HG03460 (cell line): ENCODE data around the gene IRF2.
A peak's percentile ranks its signal among the peaks of the same experiment; 100 is the strongest.
"Not testable (repeated sequence)": the region's sequence is repeated elsewhere in the genome, so short reads cannot be mapped to it uniquely, and the experiment has no call there.

Experiments used
- ATAC-seq: cut with Tn5 transposase; IDR thresholded peaks from one replicate; pipeline ENCODE4 v1.9.1; 2021; ENCODE audit not compliant: unreplicated experiment

Gene IRF2

DNA sequence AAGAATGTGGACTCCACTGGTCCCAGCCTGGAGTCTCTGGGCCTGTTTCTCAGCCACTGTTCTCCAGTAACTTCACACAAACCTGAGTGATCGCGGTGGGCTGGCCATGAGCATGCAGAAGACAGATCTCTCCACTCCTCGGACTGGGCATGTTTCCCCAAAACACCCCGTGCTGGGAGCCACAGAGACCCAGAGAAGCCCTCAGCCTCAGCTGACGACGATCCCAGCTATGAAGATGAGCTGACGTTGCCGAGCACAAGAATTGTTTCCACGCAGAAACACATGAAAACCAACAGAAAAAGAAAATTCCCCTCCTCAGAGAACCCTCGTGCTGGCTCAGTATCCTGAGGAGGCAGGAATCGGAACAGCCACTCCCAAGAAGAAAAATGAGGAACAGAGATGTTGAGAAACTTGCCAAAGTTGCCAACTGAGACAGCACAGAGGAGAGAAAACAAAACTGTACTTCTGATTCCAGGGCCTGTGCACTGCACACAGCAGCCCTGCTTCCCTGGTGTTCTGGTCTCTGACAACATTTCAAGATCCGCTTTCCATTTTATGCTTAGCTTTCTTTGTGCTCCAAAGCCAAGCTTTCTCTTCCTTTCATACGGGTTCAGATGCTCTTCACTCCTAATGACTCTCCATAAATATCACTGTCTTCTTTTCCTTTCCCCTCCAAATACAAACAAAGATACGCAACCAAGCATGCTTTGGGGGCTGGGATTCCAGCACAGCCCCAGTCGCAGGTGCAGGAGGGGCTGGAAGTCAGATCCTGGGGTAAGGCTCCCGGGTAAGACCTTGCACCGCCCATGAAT, 81.4 kb downstream of the IRF2 start:
- ATAC-seq = no peak

DNA sequence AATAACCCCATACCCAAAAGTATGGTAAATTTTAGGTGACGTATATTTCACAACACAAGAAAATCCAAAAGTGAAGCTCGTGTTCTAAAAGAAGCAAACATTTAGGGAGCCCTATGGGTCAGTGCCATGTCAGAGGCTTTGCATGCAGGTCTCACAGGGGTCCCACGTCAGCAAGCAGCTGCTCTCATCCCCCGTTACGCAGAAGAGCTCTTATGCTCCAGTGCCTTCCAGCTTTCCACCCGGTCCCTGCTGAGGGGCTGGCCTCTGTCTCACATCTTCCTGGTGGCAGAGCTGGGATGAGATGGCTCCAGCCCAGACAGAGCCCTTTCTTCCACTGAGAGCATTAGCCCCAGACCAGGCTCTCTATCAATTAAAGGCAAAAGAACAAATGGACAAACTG, 82.0 kb downstream of the IRF2 start:
- no peak for ATAC-seq

DNA sequence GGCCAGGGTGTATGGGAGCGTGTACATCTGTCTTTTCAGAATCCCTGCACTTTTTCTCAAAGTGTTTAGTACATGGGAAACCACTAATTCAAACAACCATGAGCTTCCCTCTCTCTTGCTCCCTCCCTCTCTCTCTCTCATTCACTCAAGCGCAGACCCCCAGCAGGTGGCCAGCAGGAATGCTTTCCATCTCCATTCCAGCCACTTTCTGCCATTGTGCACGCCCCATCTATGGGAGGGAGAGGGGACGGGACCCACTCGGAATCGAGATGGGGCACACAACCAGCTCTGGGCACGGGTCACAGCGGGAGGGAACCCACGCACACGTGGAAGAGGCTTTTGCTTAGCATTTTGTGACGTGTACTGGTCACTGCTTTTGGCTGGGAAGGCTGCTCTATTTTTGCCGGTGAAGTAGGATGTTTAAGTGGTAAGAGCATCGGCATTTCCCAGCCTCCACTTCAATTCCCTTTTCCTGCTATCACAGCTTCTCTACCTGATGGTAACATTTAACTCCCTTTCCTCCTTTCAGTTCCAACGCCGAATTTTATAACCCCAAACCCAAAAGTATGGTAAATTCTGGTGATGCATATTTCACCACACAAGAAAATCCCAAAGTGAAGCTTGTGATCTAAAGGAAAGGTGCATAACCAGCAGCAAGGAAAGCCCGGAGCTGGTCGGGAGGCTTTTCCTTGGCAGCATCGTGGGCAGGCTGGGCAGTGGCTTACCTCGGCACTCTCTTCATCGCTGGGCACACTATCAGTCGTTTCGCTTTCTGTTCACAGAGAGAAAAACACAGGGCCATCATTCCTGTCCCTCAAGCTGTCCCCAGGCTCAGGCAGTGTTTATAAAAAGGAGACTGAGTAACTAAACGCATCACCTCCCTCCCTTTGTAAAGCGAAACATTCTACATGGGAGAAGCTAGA, 84.1 kb downstream of the IRF2 start:
- no peak for ATAC-seq

DNA sequence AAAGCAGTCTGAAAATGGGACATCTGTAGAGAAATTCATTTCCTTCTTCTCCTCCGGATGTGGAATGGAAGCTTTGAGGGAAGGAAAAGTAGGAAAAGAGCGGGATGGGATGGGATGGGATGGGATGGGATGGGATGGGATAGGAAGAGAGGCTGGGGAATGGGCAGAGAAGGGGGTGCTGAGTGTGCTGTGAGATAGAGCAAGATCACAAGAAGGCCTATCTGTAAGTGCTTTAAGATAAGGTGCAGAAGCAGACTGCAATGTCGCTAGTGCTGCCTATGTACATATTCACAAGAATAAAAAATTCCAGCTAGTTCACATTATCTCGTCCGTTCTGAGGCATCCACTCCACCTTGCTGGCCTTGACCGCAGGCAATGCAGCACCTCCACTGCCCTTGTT, 86.2 kb downstream of the IRF2 start:
- ATAC-seq = no peak

DNA sequence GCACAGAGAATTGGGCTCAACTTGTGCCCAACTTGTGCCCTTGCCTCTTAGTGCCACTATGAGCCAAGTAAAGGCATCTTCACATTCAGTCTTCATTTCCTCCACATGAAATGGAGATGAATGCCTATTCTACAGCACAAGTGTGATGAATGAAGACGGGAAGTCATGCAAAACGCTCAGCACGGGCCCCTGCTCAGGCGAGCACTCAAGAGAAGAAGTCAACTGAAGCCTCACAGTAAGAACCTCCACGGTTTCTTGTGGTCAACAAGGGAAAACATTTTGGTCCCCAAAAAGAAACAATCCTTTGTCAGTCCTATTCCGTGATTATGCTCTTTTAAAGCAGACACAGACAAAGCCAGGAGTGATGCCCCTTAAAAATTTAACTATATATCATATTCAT, 87.0 kb downstream of the IRF2 start:
- ATAC-seq = no peak

DNA sequence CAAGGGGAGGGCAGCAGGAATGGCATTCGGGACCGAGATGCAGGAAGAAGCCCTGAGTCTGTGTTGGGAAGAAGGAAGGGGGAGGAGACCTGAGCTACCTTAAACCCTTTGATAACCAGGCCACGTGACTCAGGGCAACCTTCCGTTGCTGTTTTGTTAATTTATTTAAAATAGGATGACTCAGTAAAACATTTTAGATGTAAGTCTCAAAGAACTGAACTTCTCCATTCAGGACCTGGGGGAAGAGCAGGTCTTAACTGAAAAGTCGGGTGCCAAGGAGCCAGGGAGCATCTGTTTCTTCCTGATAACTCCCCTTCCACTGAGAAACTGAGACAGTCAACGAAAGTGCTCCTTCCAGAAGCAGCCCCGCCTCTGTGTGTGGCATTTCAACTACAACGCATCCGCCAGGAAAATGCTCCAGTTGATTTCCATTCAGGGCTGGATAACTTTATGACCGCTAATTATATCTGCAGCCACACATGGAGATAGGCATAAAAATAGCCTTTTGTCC, 88.0 kb downstream of the IRF2 start:
- ATAC-seq = no peak

DNA sequence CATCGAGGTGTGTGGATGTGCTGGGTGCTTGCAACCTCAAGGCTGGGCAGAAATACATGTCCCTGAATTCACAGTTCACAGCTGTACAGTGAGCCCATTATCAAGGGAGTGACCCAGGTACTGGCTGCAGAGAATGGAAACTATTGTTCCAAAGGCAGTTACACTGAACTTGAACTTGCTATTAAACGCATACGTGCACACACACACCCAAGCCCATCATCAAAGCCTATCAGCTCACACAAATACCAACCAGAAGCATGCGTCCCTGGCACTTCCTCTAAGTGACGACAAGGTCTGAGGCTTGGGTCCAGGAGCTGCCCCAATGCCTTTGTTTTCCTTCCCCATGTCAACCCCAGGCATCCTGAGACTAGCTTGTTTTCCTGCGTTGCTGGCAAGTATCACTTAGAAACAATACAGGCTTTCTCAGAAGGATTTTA, 88.6 kb downstream of the IRF2 start:
- no peak for ATAC-seq

DNA sequence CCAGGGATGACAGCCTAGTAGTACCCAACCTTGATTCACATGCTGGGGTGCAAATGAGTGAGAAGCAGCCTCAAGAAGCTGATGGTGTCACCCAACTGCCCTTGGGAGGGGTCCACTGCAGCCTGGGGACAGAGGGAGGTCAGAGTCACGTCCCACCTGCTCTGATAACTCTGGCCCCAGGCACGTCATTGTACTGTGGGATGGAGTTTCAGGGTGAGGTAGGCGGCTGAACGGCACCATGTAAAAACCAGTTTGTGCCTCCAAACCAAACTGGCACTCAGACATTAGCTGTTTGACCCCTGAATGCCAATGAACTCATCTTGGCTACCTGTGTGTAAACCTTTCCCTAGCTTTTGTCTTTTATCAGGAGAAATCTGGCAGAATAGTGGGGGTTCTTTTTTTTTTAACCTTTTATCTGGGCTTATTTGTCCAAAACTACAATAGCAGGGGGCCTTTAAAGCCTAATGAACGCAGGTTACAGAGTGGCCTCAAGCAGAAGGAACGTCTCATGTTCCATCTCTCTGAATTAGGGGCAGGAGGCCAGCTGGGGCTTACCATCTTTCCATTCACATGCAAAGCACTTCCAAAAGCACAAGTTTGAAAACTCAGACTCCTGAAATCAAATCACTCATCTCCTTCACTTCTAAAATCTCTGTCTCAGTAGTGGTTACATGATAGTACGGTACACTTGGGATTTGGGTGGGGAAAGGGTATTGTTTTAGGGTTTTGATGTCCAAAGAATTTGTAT, 89.4 kb downstream of the IRF2 start:
- ATAC-seq = peak; percentile 23

DNA sequence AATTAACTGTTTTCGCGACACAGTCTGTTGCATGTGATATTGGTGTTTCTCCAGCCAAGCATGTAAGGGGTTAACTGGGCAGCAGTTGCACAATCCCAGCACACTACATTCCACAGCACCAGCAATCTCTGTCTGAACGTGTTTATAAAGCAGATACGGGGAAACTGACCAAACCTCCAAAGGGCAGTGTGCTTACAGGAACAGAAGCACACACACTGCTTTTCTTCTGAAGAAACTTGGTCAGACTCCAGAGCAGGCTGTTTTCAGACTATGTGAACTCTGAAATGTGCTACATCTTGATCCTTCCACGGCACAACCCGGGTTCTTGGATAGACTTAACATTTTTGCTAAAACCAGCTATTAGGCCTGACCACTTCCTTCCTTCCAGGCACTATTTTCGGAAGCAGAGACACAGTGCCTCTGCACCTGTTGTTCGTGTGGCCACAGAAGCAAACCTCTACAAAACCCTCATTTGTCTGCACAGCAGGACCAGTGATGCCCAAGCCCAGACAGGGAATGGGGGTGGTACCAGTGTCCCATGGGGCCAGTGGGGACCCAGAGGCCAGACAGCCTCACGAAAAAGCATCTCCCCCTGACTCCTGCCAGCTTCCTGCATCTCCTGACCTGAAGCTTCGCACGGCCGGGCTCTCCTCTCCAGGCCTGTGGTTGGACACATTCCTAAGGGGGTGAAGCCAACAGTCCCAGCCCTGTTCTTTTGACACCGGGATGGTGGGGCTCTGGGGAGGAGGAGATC, 90.1 kb downstream of the IRF2 start:
- peak; percentile 82 for ATAC-seq

DNA sequence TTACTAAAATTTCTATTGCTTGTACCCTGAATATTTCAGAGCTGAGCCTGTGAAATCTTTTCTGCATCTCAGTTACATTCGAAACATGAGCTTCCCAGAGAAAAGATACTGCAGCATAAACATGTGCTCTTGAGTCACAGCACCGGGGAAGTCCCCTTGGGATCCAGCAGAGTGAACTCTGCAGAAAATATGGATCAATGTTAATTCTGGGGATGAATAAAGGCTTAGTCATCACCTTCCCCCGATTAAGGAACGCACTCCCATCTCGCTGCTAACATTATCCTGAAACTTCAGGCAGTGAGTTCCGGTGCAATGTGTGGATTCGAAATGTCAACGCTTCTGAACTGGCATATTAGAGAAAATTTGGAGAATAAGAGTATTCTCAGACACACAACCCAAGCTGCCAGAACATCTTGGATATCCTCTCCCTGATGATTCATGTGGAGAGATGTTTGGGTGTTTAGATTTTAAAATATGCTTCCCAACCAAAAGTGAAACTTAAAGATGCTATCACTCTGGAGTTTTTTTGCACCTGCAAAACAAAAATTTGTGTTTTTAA, 90.8 kb downstream of the IRF2 start:
- no peak for ATAC-seq

DNA sequence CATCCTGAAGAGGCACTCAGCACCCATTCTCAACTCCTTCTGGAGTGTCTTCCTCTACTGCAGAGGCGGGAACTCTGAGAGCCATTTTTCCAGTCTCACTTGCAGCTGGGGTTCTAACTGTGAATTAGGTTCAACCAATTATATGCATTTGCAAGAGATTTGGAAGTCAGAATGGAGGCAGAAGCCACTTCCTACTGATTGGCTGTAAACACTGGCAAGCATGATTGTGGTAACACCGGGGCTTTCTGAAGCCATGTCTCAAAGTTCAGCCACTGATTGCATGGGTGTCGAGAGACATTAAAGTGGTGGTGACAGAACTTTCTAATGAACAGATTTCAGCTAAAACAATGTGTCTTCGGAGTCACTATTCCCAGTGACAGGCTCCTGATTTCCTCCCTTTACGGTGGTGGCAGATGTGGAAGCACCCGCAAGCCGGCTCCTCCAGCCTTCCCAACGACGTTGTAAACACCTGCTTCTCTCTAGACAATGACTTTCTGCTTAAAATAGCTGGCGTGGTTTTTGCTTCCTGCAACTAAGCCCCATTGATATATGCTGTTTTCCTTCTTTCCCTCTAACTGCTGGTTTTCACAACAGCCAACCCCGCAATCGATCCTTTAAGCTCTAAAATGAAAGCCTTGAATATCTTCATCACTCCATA, 92.0 kb downstream of the IRF2 start:
- no peak for ATAC-seq

DNA sequence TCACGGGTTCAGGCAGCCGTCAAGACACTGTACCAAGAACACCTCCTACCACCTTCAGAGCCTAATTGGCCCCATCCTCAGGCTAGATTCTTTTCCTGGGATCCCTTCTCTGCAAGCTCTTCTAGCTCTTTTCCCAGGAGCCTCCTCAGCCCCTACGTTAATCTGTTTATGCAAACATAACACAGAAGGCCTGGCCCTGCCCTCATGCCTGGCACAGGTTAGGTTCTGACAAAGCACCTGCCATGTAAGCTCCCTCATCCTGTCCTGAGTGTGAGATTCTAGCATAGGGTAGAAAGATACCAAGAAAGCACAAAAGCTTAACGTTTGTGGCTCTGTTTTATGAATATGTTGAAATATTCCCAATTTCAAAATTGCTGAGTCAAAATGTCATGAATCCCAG, 93.6 kb downstream of the IRF2 start:
- no peak for ATAC-seq

DNA sequence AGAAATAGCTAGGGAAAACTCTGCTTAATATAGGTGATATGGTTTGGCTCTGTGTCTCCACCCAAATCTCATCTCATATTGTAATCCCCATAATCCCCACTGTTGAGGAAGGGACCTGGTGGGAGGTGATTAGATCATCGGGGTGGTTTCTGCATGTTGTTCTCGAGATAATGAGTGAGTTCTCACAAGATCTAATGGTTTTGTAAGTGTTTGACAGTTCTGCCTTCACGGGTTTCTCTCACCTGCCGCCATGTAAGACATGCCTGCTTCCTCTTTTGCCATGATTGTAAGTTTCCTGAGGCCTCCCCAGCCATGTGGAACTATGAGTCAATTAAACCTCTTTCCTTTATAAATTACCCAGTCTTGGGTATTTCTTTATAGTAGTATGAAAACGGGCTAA, 94.1 kb downstream of the IRF2 start:
- ATAC-seq = not testable (repeated sequence)

DNA sequence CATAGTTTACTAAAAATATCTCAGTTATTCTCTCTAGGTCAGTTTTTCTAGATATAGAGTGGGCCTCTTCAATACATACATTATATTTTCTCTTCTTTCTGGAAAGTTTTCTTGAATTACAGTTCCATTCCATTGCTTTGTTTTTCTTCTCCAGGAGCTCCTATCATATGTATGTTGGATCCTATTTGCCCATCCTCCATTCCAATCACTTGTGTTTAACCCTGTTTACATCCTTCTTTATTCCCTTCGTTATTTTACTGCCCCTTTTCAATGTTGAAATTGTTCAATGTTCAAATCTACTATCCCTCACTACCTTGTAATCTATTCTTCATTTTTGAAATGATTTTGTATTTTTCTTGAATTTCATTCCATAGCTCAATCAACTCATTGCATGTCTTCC, 97.4 kb downstream of the IRF2 start:
- ATAC-seq = no peak

DNA sequence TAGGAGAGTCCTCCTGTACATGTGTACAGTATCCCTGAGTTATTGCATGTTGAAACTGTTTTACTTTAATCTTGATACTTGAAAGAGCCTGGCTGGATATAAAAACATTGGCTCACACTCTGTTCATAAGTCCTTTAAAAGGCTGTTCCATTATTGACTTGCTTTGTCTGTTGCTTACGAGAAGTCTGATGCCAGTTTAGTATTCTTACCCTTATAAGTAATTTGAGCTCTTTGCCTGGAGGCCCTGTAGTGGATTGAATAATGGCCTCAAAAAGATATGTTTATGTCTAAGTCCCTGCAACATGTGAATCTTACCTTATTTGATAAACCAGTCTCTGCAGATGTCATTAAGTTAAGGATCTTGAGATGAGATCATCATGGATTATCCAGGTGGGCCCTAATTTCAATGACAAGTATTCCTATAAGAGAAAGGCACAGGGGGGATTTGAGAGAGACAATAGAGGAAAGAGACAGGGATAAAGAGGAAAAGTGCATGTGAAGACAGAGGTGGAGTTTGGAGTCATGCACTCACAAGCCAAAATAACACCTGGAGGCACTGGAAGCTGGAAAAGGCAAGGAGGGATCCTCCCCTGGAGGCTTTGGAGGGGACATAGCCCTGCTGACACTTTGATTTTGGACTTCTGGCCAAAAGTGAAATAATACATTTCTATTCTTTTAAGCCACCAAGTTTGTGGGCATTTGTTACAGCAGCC, 98.1 kb downstream of the IRF2 start:
- ATAC-seq = no peak

DNA sequence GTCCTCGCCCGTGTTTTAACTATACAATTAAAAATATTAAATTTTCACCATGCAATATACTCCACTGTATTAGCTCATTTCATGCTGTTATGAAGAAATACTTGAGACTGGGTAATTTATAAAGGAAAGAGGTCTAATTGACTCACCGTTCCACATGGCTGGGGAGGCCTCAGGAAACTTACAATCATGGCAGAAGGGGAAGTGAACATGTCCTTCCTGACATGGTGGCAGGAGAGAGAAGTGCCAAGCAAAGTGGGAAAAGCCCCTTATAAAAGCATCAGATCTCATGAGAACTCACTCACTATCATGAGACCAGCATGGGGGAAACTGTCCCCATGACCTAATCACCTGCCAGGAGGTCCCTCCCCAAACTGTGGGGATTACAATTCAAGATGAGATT, 98.7 kb downstream of the IRF2 start:
- ATAC-seq = not testable (repeated sequence)

DNA sequence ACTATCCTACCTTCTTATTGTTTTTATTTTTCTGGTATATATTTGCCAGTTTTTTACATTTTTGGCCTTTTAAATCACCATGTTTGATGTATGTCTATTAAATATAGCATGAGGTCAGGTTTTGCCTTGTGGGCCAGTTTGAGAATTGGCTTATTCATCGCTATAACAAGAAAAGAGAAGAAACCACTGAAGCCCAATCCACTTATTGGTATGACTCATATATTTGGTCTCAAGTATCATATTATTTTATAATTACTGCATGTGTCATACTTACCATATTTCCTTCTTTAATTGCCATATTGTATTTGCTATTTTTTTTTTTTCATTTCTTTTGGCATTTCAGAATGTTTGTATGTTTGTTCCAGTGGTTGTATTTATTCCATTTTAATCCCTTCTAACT, 99.3 kb downstream of the IRF2 start:
- no peak for ATAC-seq

DNA sequence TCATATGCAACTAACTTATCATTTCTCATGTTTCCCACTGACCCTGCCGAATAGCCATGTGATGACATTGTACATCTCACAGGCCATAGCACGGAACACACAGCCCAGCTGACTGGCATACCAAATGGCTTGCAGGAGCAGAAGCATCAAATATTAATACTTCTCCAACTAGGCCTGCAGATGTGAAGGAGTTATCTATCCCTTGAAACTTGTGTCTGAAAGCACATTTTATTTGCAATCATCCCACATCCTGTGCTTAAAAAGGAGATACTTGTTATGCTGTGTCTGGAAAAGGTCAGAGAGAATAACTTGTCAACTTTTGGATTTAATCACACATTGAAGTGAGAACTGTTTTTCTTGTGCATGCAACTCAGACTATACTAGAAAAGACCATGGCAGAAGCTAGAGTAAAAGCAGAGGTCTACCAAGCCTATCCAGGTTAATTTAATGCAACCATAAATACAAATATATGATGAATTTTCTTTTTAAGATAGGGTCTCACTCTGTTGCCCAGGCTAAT, 100.4 kb downstream of the IRF2 start:
- ATAC-seq = no peak

DNA sequence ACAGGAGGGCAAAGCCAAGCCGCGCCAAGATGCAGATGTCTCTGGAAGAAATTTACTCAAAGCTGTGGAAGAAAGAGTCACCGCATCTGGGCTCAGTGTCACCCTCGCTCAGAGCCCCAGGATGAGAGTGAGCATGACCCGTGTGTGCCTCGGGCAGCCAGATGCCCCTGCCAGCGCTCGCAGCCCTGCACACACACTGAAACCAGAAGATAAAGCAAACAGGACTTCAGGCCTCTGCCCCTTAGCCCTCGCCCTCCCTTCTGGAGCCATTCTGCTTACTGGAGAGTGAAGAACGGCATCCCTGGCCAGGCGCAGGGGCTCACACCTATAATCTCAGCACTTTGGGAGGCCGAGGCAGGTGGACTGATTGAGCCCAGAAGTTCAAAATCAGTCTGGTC, 103.0 kb downstream of the IRF2 start:
- no peak for ATAC-seq
